Measurements from ENCODE around the gene NOP9.

Gene NOP9

GRCh38 chr14:24284501-24285035 lies 15.1 kb upstream of the NOP9 start:
- DNase-seq = no peak

GRCh38 chr14:24285351-24285750 lies 14.3 kb upstream of the NOP9 start:
- DNase-seq = no peak

- no peak for DNase-seq
Measured at GRCh38 chr14:24286996-24287395, 12.7 kb upstream of the NOP9 start.

GRCh38 chr14:24289649-24290280 lies 9.9 kb upstream of the NOP9 start:
- no peak for DNase-seq

- no peak for DNase-seq
Measured at GRCh38 chr14:24290746-24291145, 8.9 kb upstream of the NOP9 start.

GRCh38 chr14:24291446-24292117 lies 8.1 kb upstream of the NOP9 start:
- DNase-seq = no peak

- DNase-seq = no peak
Measured at GRCh38 chr14:24292118-24292807, 7.4 kb upstream of the NOP9 start.

- DNase-seq = no peak
Measured at GRCh38 chr14:24293525-24293924, 6.1 kb upstream of the NOP9 start.

- peak; percentile 79 for DNase-seq
Measured at GRCh38 chr14:24296341-24297157, 3.1 kb upstream of the NOP9 start.

GRCh38 chr14:24297190-24297964 lies 2.3 kb upstream of the NOP9 start:
- peak; percentile 28 for DNase-seq

GRCh38 chr14:24298892-24299254 lies 777 bp upstream of the NOP9 start:
- DNase-seq = peak; percentile 40

- DNase-seq = no peak
Measured at GRCh38 chr14:24300326-24300980, 803 bp downstream of the NOP9 start.

- DNase-seq = no peak
Measured at GRCh38 chr14:24304019-24304387, 4.4 kb downstream of the NOP9 start.

GRCh38 chr14:24307156-24307574 lies 7.5 kb downstream of the NOP9 start:
- no peak for DNase-seq

GRCh38 chr14:24307575-24308341 lies 8.1 kb downstream of the NOP9 start, which contains the start of gene CIDEB:
CIDEB (minus strand) TSS chr14:24307977; CDS start chr14:24307858, 119 bp downstream.
- peak; percentile 34 for DNase-seq

- no peak for DNase-seq
Measured at GRCh38 chr14:24308342-24309124, 8.9 kb downstream of the NOP9 start.

- DNase-seq = no peak
Measured at GRCh38 chr14:24309538-24310264, 10.1 kb downstream of the NOP9 start, which contains the start of gene LTB4R2. LTB4R2 (plus strand) TSS chr14:24310140; CDS start chr14:24310665, 525 bp downstream.

GRCh38 chr14:24310265-24310645 lies 10.6 kb downstream of the NOP9 start:
- no peak for DNase-seq
